HT-29 (cell line): Measurements from ENCODE around the gene ZBTB3. TPM values are rescaled to one million over a fixed set of nuclear protein-coding genes. Genes with fewer than 3 reads are reported as not detected.
A peak's percentile ranks its signal among the peaks of the same experiment; 100 is the strongest.
"Not testable (repeated sequence)": the region's sequence is repeated elsewhere in the genome, so short reads cannot be mapped to it uniquely, and the experiment has no call there.

ENCODE experiments used
- DNase-seq: peaks from one replicate; pipeline ENCODE4 v3.0.0-alpha.2; 2015; ENCODE audit warnings: low spot score
- small RNA-seq: library from RNA; depleted of rRNA; stranded (forward); fragments of <200 nt; gene quantifications from one replicate; pipeline ENCODE3, GENCODE V24; 2014
- total RNA-seq: library from RNA; depleted of rRNA; stranded (reverse); fragments of >200 nt; shearing (Covaris generic); gene quantifications from 2 replicates; pipeline ENCODE4 v1.2.3, GENCODE V29; 2014; rRNA removed

Gene ZBTB3
- total RNA-seq, 1 experiment from 2014 or later: 13.1 TPM

- DNase-seq: no peak
Measured at GRCh38 chr11:62716206-62716605, 37.8 kb downstream of the ZBTB3 start.

GRCh38 chr11:62715150-62716130 is 38.5 kb downstream of the ZBTB3 start:
- no peak for DNase-seq

- peak; percentile 75 for DNase-seq
Measured at GRCh38 chr11:62713343-62713742, 40.6 kb downstream of the ZBTB3 start.

- DNase-seq: no peak
Measured at GRCh38 chr11:62712861-62713260, 41.1 kb downstream of the ZBTB3 start.

GRCh38 chr11:62712276-62712812 is 41.6 kb downstream of the ZBTB3 start:
- DNase-seq: no peak

- DNase-seq: no peak
Measured at GRCh38 chr11:62710001-62710345, 44.0 kb downstream of the ZBTB3 start.

- peak; percentile 99 for DNase-seq
Measured at GRCh38 chr11:62709247-62710000, 44.5 kb downstream of the ZBTB3 start.

GRCh38 chr11:62708793-62709192 is 45.2 kb downstream of the ZBTB3 start:
- no peak for DNase-seq

- DNase-seq: no peak
Measured at GRCh38 chr11:62708392-62708791, 45.6 kb downstream of the ZBTB3 start.

- no peak for DNase-seq
Measured at GRCh38 chr11:62707277-62707861, 46.6 kb downstream of the ZBTB3 start, which contains the start of the genes BSCL2 and GNG3. Gene BSCL2, minus strand, starts transcription at chr11:62707424. Its CDS starts 229 bp downstream, at chr11:62707195. Gene GNG3, plus strand, starts transcription at chr11:62707676. Its CDS starts 620 bp downstream, at chr11:62708296.

GRCh38 chr11:62706850-62707247 is 47.1 kb downstream of the ZBTB3 start:
- no peak for DNase-seq

- DNase-seq: peak; percentile 98
Measured at GRCh38 chr11:62705880-62706849, 47.8 kb downstream of the ZBTB3 start.

- DNase-seq: peak; percentile 74
Measured at GRCh38 chr11:62705413-62705812, 48.5 kb downstream of the ZBTB3 start.

- DNase-seq: not testable (repeated sequence)
Measured at GRCh38 chr11:62703921-62704320, 50.0 kb downstream of the ZBTB3 start.

GRCh38 chr11:62702246-62702645 is 51.7 kb downstream of the ZBTB3 start:
- DNase-seq: no peak

Small RNA genes within 50 kb of the gene (small RNA-seq; reads per million reads assigned to genes)
- not detected for gene MIR6514

Other genes with a start within 250 kb of the ZBTB3 start
- gene AHNAK, start 207.4 kb downstream of the ZBTB3 start, total RNA-seq: 281 and 282 TPM in 2 replicates
- 1,888 and 1,945 TPM in 2 replicates for gene EEF1G, start 180.3 kb downstream of the ZBTB3 start, total RNA-seq
- gene TUT1, start 162.6 kb downstream of the ZBTB3 start, total RNA-seq: 19.3 and 25.1 TPM in 2 replicates
- gene MTA2, start 152.3 kb downstream of the ZBTB3 start, total RNA-seq: 223 and 229 TPM in 2 replicates
- gene EML3, start 141.4 kb downstream of the ZBTB3 start, total RNA-seq: 72.3 and 72.5 TPM in 2 replicates
- 10.9 and 13.6 TPM in 2 replicates for gene ROM1, start 140.9 kb downstream of the ZBTB3 start, total RNA-seq
- gene B3GAT3, start 132.2 kb downstream of the ZBTB3 start, total RNA-seq: 63.1 and 82.8 TPM in 2 replicates
- 257 and 314 TPM in 2 replicates for gene GANAB, start 107.5 kb downstream of the ZBTB3 start, total RNA-seq
- 44.6 and 47.4 TPM in 2 replicates for gene INTS5, start 100.9 kb downstream of the ZBTB3 start, total RNA-seq
- 272 and 322 TPM in 2 replicates for gene C11orf98, start 89.0 kb downstream of the ZBTB3 start, total RNA-seq
- 24.5 and 25.2 TPM in 2 replicates for gene CSKMT, start 88.8 kb downstream of the ZBTB3 start, total RNA-seq
- 124 and 141 TPM in 2 replicates for gene UQCC3, start 82.5 kb downstream of the ZBTB3 start, total RNA-seq
- 11.3 and 13.3 TPM in 2 replicates for gene LBHD1, start 81.9 kb downstream of the ZBTB3 start, total RNA-seq
- 247 and 265 TPM in 2 replicates for gene UBXN1, start 75.1 kb downstream of the ZBTB3 start, total RNA-seq
- 0.50 TPM in 1 of 2 replicates, not detected in the other for gene LRRN4CL, start 64.6 kb downstream of the ZBTB3 start, total RNA-seq
- gene BSCL2, start 46.7 kb downstream of the ZBTB3 start, total RNA-seq: 147 and 161 TPM in 2 replicates
- gene GNG3, start 46.5 kb downstream of the ZBTB3 start, total RNA-seq: not detected in 2 replicates
- gene HNRNPUL2, start 26.7 kb downstream of the ZBTB3 start, total RNA-seq: 12.2 and 12.3 TPM in 2 replicates
- 32.4 and 45.5 TPM in 2 replicates for gene TTC9C, start 25.7 kb downstream of the ZBTB3 start, total RNA-seq
- 138 and 141 TPM in 2 replicates for gene POLR2G, start 7.4 kb upstream of the ZBTB3 start, total RNA-seq
- gene TAF6L, start 17.2 kb upstream of the ZBTB3 start, total RNA-seq: 57.9 and 71.7 TPM in 2 replicates
- gene TMEM179B, start 33.2 kb upstream of the ZBTB3 start, total RNA-seq: 87.6 and 114 TPM in 2 replicates
- 77.3 and 79.3 TPM in 2 replicates for gene TMEM223, start 37.8 kb upstream of the ZBTB3 start, total RNA-seq
- 24.4 and 31.7 TPM in 2 replicates for gene NXF1, start 51.3 kb upstream of the ZBTB3 start, total RNA-seq
- 64.6 and 80.6 TPM in 2 replicates for gene STX5, start 77.9 kb upstream of the ZBTB3 start, total RNA-seq
- 0.61 TPM in 1 of 2 replicates, not detected in the other for gene TEX54, start 78.7 kb upstream of the ZBTB3 start, total RNA-seq
- gene WDR74, start 85.4 kb upstream of the ZBTB3 start, total RNA-seq: 183 and 191 TPM in 2 replicates
- gene SLC3A2, start 126.7 kb upstream of the ZBTB3 start, total RNA-seq: 418 and 438 TPM in 2 replicates
- 0.18 TPM in 1 of 2 replicates, not detected in the other for gene CHRM1, start 167.2 kb upstream of the ZBTB3 start, total RNA-seq
- gene SLC22A6, start 230.8 kb upstream of the ZBTB3 start, total RNA-seq: not detected in 2 replicates